HG02759 (cell line): ENCODE results near the gene TMEM17.
"Not testable (repeated sequence)": the region's sequence is repeated elsewhere in the genome, so short reads cannot be mapped to it uniquely, and the experiment has no call there.

Source experiments
- ATAC-seq: cut with Tn5 transposase; IDR thresholded peaks from one replicate; pipeline ENCODE4 v1.9.1; 2021; ENCODE audit warnings: mild to moderate bottlenecking, moderate library complexity; ENCODE audit not compliant: unreplicated experiment

TMEM17 gene

DNA sequence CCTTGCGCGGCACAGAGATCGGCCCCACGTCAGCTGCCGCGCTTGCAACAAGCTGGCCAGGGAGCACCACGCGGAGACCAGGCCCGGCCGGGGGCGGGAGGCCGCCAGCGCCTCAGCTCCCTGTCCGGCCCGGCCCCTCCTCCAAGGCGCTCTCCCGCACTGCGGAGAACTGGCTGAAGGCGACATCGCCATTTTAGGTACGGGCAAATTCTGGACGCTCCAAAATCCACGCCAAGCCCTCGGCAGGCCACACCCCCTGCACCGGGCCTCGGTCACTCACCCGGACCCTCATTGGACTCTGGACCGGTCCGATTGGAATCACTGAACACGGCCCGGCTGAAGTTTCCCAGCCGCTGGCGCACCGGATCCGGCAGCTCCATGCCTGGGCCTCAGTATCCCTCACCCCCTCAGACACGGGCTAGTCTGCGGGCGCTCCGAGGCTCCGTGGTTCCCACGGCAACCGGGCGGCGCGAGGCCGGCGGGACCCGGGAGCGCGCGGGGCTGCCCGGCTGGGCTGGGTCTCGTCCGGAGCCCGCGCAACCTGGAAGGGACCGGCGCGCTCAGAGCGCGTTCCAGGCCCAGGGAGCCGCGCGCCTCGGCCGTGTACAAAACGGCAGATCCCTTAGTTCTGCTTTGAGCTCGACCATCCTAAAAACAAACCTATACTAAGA, at the start of gene TMEM17:
TMEM17 (minus strand) TSS at position 446 of the 671 bp plus-strand sequence; CDS start at position 380, 66 bp downstream.
- peak; percentile 88 for ATAC-seq

GRCh38 chr2:62554440-62554839, 48.4 kb upstream of the TMEM17 start:
- ATAC-seq = no peak

DNA sequence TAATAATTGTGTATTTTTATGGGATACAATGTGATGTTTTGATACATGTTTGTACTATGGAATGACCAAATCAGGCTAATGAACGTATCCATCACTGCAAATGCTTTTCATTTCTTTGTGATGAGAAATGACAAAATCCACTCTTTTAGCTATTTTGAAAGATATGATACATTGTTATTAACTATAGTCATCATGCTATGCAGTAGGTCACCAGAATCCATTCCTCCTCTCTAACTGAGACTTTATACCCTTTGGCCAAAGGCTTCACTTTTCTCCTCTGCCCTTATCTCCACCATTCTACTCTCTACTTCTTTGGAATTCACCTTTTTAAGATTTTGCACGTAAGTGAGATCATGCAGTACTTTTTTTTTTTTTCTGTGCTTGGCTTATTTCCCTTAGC, 44.5 kb upstream of the TMEM17 start:
- ATAC-seq = no peak

- ATAC-seq = no peak
Observed at GRCh38 chr2:62547854-62548253, 41.9 kb upstream of the TMEM17 start.

DNA sequence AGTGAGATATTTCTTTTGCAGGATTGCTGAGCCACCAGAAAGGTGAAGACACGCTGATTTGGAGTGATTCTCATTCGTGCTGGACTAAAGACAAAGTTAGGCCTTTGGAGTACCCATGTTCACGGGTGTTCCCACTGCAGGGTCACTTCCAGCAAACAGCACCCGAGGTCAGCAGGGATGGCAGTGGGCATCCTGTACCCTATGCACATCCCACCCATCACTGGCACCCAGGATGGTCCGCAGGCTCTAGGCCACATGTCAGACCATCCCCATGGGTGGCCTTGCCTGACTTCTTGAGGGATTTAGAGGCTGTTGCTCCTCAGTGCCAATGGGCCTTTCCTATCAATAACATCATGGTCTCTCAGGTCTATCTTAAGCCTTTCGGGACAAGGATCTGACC, 39.3 kb upstream of the TMEM17 start:
- no peak for ATAC-seq

DNA sequence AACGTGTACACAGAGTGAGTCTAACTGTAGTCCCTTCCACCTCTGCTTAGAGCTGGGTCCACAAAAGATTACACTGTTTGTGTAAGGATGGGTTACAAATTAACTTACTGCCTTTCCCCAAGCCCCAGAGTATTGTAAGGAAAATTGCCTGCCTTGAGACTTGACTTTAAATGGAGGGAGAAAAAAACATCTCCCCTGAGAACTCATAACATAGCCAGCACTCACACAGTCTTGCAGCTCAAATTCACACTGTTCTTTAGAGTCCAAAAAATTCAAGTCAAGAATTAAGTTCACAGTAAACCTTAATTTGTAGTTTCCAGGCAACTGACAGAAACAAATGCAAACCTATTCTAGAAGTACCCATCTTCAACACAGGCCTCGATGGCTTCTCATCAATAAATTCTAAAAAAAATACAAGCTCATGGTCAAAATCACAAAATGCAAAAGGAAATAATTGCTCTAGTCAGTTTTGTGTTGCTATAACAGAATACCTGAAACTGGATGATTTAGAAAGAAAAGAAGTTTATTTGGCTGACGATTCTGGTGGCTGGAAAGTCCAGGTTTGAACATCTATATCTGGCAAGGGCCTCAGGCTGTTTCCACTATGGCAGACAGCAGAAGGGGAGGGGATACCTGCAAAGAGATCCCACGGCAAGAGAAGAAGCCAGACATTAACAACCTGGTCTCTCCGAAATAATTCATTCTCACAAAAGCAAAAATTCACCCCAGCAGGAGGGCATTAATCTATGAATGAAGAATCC, 34.6 kb upstream of the TMEM17 start:
- ATAC-seq = no peak

GRCh38 chr2:62539606-62540407, 33.8 kb upstream of the TMEM17 start:
- ATAC-seq = no peak

- no peak for ATAC-seq
Observed at GRCh38 chr2:62538756-62539155, 32.8 kb upstream of the TMEM17 start.

GRCh38 chr2:62537814-62538213, 31.8 kb upstream of the TMEM17 start:
- no peak for ATAC-seq

- ATAC-seq = no peak
Observed at GRCh38 chr2:62536873-62537547, 31.0 kb upstream of the TMEM17 start.

- not testable (repeated sequence) for ATAC-seq
Observed at GRCh38 chr2:62535521-62535920, 29.5 kb upstream of the TMEM17 start.

- ATAC-seq = no peak
Observed at GRCh38 chr2:62531594-62531993, 25.6 kb upstream of the TMEM17 start.

DNA sequence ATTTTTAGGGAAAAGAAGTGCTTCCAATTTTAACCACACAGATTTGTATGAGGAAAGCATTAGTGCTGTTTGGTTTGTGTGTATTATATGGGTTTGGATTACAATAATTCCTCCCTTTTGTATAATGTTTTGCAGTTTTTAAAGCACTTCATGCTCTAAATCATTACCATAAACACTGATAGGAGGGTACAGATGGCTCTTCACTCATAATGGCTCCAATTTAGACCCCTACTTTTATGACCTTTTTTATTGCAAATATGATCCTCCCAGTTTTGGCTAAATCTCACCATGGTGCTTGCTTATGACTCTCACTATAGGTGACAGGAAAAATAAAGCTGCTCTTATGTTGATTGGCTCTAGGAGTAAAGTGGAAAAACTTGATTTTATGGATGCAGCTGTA, 23.8 kb upstream of the TMEM17 start:
- ATAC-seq = no peak

GRCh38 chr2:62527478-62528210, 21.6 kb upstream of the TMEM17 start:
- no peak for ATAC-seq

DNA sequence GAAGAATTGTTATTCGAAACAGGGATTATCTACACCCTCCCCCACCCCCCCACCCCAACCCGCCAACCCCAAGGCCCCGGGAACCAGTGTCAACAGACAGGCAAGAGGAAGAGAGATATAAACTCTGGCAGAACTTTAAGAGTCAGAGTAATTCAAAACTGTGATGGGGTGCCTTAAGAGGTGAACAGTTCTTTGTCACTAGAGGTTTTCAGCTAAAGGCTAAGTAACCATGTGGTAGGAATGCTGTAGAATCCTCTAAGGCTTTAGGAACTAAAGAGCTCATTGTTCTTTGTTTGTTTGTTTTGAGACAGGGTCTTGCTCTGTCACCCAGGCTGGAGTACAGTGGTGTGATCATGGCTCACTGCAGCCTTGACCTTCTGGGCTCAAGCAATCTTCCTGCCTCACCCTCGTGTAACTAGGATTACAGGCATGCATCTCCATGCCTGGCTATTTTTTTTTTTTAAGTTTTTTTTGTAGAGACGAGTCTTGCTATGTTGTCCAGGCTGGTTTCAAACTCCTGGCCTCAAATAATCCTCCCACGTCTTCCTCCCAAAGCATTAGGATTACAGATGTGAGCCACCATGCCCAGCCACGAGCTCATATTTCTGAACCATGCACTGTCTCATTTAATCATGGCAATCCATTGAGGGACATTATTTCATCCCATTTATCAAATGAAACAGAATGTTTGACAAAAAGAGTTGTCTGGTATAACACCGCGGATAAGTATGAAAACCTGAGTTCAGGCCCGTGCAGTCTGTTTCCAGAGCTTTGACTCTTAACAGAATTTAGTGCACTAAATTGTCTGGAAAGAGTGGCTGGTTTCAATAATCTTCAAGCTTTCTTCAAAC, 20.8 kb upstream of the TMEM17 start:
- no peak for ATAC-seq

- ATAC-seq = no peak
Observed at GRCh38 chr2:62525549-62526269, 19.7 kb upstream of the TMEM17 start.

GRCh38 chr2:62524293-62524941, 18.4 kb upstream of the TMEM17 start:
- ATAC-seq = no peak

DNA sequence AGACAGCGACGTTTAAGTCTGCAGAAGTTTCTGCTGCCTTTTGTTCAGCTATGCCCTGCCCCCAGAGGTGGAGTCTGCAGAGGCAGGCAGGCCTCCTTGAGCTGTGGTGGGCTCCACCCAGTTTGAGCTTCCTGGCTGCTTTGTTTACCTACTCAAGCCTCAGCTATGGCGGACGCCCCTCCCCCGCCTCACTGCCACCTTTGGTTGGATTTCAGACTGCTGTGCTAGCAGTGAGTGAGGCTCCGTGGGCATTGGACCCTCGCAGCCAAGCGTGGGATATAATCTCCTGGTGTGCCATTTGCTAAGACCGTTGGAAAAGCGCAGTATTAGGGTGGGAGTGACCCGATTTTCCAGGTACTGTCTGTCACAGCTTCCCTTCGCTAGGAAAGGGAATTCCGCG, 15.1 kb upstream of the TMEM17 start:
- not testable (repeated sequence) for ATAC-seq
